SH-SY5Y (cell line): ENCODE measurements around the gene NFIB.

Experiments used
- GATA2 ChIP-seq: IDR thresholded peaks from 2 replicates; pipeline ENCODE4 v1.6.1; 2011; ENCODE audit warnings: mild to moderate bottlenecking, low read depth, low read length
- GATA3 ChIP-seq: IDR thresholded peaks from 2 replicates; pipeline ENCODE4 v1.6.1; 2011; ENCODE audit warnings: low read depth, mild to moderate bottlenecking, low read length, moderate library complexity

DNA sequence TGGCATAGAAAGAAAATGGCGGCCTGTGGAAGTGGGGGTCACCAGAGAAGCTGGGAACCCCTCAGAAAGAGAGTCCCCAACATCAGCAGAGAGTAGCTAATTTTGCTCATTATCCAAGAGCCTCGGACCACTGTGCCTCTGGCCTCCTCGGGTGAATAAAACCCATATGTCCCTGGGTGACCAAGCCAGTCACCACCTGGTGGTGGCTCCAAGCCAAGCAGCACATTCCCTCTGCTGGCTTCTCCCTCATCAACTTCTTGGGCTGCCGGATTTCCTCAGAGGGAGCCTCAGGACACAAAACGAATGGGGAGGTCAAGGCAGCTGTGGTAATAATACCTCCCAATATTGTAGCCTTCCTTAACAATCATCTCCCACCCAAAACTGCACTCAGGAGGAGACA lies 242.5 kb downstream of the NFIB start:
- no peak for TF ChIP-seq GATA2
- no peak for TF ChIP-seq GATA3
